Ishikawa (cell line): ENCODE measurements around the gene KRTAP12-2.

ENCODE experiments used
- CEBPB ChIP-seq: IDR thresholded peaks from 2 replicates; pipeline ENCODE4 v1.6.1; 2012
- CREB1 ChIP-seq: IDR thresholded peaks from 2 replicates; pipeline ENCODE4 v1.6.1; 2012; ENCODE audit warnings: low read depth
- EGR1 ChIP-seq: IDR thresholded peaks from 2 replicates; pipeline ENCODE4 v1.6.1; 2012
- EP300 ChIP-seq: IDR thresholded peaks from 2 replicates; pipeline ENCODE4 v1.6.1; 2012; ENCODE audit warnings: borderline replicate concordance
- MAX ChIP-seq: IDR thresholded peaks from 2 replicates; pipeline ENCODE4 v1.6.1; 2012
- NFIC ChIP-seq: IDR thresholded peaks from 2 replicates; pipeline ENCODE4 v1.6.1; 2012
- RAD21 ChIP-seq: IDR thresholded peaks from 2 replicates; pipeline ENCODE4 v1.6.1; 2012; ENCODE audit warnings: low read depth
- REST ChIP-seq: IDR thresholded peaks from 2 replicates; pipeline ENCODE4 v1.6.1; 2012; ENCODE audit warnings: low read depth, mild to moderate bottlenecking
- TAF1 ChIP-seq: IDR thresholded peaks from 2 replicates; pipeline ENCODE4 v1.6.1; 2012; ENCODE audit warnings: low read depth, mild to moderate bottlenecking
- TCF12 ChIP-seq: IDR thresholded peaks from 2 replicates; pipeline ENCODE4 v1.6.1; 2012; ENCODE audit warnings: low read depth
- TEAD4 ChIP-seq: IDR thresholded peaks from 2 replicates; pipeline ENCODE4 v1.6.1; 2012
- YY1 ChIP-seq: IDR thresholded peaks from 2 replicates; pipeline ENCODE4 v1.6.1; 2012; ENCODE audit warnings: low read depth
- ZBTB7A ChIP-seq: IDR thresholded peaks from 2 replicates; pipeline ENCODE4 v1.6.1; 2012; ENCODE audit warnings: low read depth

- TF ChIP-seq YY1 (no peak), CEBPB (no peak), TAF1 (no peak), RAD21 (no peak), CREB1 (no peak), MAX (no peak), REST (no peak), NFIC (no peak), EP300 (no peak), TEAD4 (no peak), TCF12 (no peak), EGR1 (no peak), ZBTB7A (no peak)
These were observed 28.0 kb upstream of the KRTAP12-2 start for GRCh38 chr21:44694776-44695175.
